Brain microvascular endothelial cell (primary cell): ENCODE results near the gene BLACAT1.

Source experiments
- DNase-seq: peaks from one replicate; pipeline ENCODE4 v3.0.0-alpha.2; 2020
- H3K27ac ChIP-seq: fragments of 250-450 bp; sonication (Bioruptor Pico); 2 replicates; pipeline ENCODE4 v1.5.1; 2020; ENCODE audit warnings: mild to moderate bottlenecking, moderate library complexity
- H3K27me3 ChIP-seq: fragments of 250-450 bp; sonication (Bioruptor Pico); replicated peaks from 2 replicates; pipeline ENCODE4 v1.5.1; 2020; ENCODE audit warnings: mild to moderate bottlenecking
- H3K36me3 ChIP-seq: fragments of 250-450 bp; sonication (Bioruptor Pico); replicated peaks from 2 replicates; pipeline ENCODE4 v1.5.1; 2020; ENCODE audit warnings: mild to moderate bottlenecking
- H3K4me3 ChIP-seq: 2 replicates; pipeline ENCODE4 v1.5.1; 2011; ENCODE audit warnings: low read depth, mild to moderate bottlenecking, control low read depth, low read length, moderate library complexity
- CTCF ChIP-seq: IDR thresholded peaks from 2 replicates; pipeline ENCODE4 v1.5.1; 2011; ENCODE audit warnings: low read depth, mild to moderate bottlenecking, moderate library complexity, low read length, control low read depth, inconsistent platforms; ENCODE audit errors: missing control alignments
- in situ Hi-C: cut with HindIII; loops from 2 replicates; pipeline ENCODE4 v1.10.0; 2017; ENCODE audit warnings: low sequenced_read_pairs, low pct_ligation_motif_present

The BLACAT1 gene

GRCh38 chr1:205454903-205455335 is 926 bp downstream of the BLACAT1 start:
- Histone ChIP-seq H3K27ac (no peak overlapping the region), H3K4me3 (no peak overlapping the region), H3K36me3 (no peaks in the 10 kb centered on the region), H3K27me3 (peaks cover 72% of the 10 kb centered on the region)
- no peak for DNase-seq
- peak; percentile 9 for TF ChIP-seq CTCF
- in situ Hi-C loops = no loop called here

DNA sequence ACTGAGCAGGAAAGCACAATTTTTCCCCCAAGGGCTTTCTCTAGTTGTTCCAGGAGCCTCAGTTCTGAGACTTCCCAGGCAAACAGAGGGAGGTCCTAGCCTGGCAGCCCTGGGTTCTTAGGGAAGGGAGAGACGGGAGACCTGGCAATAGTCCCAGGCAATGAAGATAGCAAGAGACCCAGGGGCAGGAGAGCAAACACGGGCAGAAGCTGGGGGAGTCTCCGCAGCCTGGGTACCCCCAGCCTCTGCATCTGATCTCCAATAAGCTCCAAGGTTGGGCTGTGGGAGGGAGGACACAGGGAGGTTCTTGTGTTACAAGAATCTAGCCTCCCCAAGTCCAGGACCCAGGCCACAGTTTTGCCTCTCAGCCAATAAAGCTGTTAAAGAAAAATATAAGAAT is 2.4 kb downstream of the BLACAT1 start:
- no peak for DNase-seq
- no peak for TF ChIP-seq CTCF
- H3K36me3 ChIP-seq = no peaks in the 10 kb centered on the region
- no peak overlapping the region for H3K4me3 ChIP-seq
- peaks cover 69% of the 10 kb centered on the region for H3K27me3 ChIP-seq
- in situ Hi-C loops = no loop called here
- H3K27ac ChIP-seq = no peak overlapping the region

DNA sequence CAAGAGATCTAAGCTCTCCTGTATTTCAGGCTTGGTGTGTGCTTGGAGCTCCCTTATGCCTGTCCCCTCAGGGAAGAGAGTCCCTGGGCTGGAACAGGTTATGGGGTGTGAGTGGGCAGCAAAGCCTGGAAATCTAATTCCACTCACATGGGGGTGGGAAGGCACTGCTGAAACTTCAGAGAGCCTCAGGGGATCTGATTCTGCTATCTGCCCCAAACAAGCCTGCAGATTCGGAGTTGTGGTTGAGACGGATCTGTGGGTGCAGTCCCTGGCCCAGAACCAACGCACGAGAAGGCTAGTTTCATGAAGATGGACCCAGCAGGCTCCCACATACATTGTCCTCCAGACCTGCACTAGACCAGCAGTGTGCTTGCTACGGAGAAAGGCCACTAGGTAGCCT is 2.9 kb downstream of the BLACAT1 start:
- no peak for DNase-seq
- no peaks in the 10 kb centered on the region for H3K36me3 ChIP-seq
- no peak overlapping the region for H3K27ac ChIP-seq
- H3K27me3 ChIP-seq = peaks cover 64% of the 10 kb centered on the region
- H3K4me3 ChIP-seq = no peak overlapping the region
- TF ChIP-seq CTCF = no peak
- in situ Hi-C loops = no loop called here

DNA sequence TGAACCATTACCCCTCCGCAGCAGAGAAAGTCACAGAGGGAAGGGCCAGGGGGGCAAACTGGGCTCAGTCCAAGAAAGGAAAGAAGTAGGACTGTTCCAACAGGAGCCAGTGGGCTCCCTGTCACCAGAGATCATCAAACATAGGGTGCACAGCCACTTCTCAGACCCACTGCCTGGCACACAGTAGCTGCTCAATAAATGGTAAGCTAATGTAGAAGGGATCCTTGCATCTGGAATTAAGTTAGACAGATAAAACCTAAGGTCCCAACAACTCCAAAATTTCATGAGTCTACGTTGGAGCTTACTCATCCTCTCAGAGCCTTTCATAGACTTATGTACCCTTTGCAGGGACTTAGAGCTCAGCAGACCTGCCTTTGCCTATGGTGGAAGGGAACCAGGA is 3.5 kb downstream of the BLACAT1 start:
- Histone ChIP-seq H3K4me3 (no peak overlapping the region), H3K36me3 (no peaks in the 10 kb centered on the region), H3K27me3 (peaks cover 58% of the 10 kb centered on the region), H3K27ac (no peak overlapping the region)
- in situ Hi-C loops = no loop called here
- no peak for DNase-seq
- no peak for TF ChIP-seq CTCF

DNA sequence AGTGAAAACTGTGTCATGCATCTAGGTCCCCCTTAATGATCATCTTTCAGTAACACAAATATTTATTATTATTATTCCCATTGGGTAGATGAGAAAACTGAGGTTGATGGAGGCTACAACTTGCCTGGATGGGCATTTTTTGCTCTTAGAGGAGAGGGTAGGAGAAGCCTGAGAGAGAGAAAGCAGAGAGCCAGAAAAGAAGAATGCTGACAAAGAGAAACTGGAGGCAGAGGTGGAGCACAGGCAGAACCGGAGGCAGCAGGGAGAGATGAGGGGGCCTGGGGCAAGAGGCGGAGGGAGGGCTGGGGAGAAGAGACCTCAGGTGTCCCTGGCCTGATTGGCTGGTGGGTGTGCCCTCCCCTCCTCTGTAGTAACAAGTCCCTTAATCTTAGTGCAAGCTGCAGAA is 4.1 kb downstream of the BLACAT1 start:
- Histone ChIP-seq H3K36me3 (no peaks in the 10 kb centered on the region), H3K27me3 (peaks cover 55% of the 10 kb centered on the region), H3K27ac (no peak overlapping the region), H3K4me3 (no peak overlapping the region)
- in situ Hi-C loops = no loop called here
- no peak for TF ChIP-seq CTCF
- DNase-seq = no peak

DNA sequence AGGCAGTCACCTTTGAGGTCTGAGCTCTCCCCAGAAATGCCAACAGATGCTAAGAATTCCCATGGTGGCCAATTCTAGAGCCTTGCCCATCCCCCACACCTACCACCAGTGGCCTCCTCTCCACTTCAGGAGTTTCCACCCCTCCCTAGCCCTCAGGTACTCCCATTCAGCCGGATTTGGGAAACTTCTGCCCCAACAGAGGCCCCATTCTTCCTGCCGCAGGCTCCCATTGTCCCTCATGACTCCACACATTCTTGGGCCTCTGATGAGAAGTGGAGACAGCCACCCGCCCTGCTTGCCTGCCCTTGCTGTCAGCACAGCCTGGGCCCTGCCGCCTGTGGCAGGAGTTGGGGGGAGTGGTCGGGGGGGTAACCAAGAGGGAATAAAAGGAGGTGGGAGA is 4.6 kb downstream of the BLACAT1 start:
- no peak for DNase-seq
- no peak for TF ChIP-seq CTCF
- H3K36me3 ChIP-seq = no peaks in the 10 kb centered on the region
- H3K4me3 ChIP-seq = no peak overlapping the region
- peaks cover 49% of the 10 kb centered on the region for H3K27me3 ChIP-seq
- in situ Hi-C loops = no loop called here
- no peak overlapping the region for H3K27ac ChIP-seq
